HL-60/S4 treated with retinoic acid at 250 ng/mL for 4 days and 3 days (cell line): ENCODE results near the gene SPEN.
"Not testable (repeated sequence)": the region's sequence is repeated elsewhere in the genome, so short reads cannot be mapped to it uniquely, and the experiment has no call there.

Experiments
- in situ Hi-C: fragments of 300-500 bp; cut with MboI; formaldehyde crosslinking; loops from 2 replicates; pipeline ENCODE4 v1.7.0; 2022; ENCODE audit warnings: low sequenced_read_pairs

Gene SPEN

DNA sequence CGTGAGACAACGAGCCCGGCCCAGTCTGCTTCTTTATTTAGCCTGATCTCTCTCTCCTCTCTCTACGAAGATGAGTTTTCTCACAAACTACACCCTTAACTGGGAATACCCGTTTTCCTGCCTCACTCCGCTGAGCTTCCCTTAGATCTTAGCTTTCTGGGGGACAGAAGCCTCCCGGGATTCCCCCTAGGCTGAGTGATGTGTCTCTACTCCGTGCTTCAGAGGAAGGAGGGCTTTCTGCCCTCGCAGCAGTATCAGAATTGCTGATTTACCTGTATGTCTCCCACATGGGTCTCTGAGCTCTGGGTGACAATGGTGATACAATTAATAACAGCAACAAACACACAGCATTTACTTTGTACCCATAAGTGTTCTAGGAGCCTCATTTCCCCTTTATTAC lies 127.3 kb downstream of the SPEN start:
- in situ Hi-C loops: no loop called here

- in situ Hi-C loops: no loop called here
Observed at GRCh38 chr1:15975358-15975804, 127.9 kb downstream of the SPEN start.

DNA sequence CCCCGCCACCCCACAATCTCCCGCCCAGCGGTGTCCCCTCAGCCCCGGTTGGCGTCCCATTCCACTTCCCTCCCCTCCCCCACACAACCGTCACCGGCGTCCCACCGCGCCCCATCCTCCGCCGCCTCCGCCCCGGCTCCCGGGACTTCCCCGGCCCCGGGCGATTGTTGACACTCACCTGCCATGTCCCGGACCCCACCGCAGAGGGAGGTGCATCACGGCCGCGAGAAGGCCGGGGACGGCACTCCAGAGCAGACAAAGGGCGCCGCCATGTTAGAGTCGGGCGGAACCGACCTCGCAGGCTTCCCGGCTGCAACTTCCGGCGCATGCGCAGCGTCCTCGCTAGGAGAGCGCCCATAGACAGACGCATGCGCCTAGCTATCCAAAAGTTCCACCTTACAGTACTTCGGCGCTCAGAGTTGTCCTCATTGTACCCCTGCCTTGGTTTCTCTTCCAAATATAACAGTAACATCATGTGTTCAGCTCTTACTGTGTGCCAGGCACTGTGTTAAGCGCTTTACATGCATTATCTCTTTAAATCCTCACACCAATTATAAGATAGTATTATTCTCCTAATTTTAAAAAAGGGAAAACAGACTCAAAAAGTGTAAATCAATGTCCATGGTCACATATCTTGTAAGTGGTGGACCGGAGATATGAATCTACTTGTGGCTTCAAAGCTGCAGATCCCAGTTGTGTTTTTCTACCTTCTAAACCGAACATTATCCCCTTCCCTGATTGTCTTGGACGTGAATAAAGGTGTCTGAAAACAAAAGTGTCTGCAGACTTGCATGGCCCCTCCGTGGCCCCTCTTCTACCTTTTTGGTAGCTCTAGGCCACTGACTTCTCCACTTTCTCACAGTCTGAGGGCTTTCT lies 128.5 kb downstream of the SPEN start, which contains the start of gene ZBTB17:
TSS of gene ZBTB17 (minus strand) at position 297 of the 876 bp plus-strand sequence. CDS start 27,606 bp downstream, outside the sequence.
- in situ Hi-C loops: no loop called here

- in situ Hi-C loops: not testable (repeated sequence)
Observed at GRCh38 chr1:15977947-15978346, 130.4 kb downstream of the SPEN start.

DNA sequence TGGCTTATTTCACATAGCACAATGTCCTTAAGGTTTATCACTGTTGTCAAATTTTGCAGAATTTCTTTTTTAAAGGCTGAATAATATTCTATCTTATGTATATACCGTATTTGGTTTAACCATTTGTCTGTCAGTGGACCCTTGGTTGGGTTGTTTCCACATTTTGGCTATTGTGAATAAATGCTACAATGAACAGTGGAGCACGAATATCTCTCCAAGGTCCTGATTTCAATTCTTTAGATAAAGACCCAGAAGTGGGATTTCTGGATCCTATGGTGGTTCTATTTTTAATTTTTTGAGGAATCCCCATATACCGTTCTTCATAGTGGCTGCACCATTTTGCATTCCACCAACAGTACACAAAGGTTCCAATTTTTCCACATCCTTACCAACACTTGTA lies 134.2 kb downstream of the SPEN start:
- in situ Hi-C loops: no loop called here

GRCh38 chr1:15983275-15983674 lies 135.8 kb downstream of the SPEN start:
- in situ Hi-C loops: no loop called here

DNA sequence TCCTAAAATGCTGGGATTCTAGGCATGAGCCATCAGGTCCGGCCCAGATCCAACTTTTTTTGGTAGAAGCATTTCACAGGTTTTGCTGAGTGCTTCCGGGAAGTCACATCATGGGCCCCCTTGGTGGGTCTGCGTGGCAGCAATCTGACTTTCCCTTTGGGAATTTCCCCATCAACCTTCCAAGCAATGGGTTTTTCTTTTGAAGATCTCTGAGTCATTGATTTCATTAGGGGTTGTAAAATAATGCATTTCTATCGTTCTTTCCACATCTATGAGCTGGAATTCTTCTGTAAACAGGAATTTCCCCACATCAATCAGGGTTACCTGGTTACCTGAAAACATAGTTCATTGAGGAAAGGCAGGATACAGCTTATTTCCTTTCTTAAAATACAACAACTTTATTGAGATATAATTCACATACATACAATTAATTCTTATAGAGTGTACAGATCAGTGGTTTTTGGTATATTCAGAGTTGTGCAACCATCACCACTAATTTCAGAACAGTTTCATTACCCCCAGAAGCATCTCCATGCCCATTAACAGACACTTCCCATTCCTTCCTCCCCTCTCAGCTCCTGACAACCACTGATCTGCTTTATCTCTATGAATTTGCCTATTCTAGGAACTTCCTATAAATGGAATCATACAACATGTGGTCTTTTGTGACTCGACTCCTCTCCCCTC lies 138.2 kb downstream of the SPEN start:
- in situ Hi-C loops: no loop called here

DNA sequence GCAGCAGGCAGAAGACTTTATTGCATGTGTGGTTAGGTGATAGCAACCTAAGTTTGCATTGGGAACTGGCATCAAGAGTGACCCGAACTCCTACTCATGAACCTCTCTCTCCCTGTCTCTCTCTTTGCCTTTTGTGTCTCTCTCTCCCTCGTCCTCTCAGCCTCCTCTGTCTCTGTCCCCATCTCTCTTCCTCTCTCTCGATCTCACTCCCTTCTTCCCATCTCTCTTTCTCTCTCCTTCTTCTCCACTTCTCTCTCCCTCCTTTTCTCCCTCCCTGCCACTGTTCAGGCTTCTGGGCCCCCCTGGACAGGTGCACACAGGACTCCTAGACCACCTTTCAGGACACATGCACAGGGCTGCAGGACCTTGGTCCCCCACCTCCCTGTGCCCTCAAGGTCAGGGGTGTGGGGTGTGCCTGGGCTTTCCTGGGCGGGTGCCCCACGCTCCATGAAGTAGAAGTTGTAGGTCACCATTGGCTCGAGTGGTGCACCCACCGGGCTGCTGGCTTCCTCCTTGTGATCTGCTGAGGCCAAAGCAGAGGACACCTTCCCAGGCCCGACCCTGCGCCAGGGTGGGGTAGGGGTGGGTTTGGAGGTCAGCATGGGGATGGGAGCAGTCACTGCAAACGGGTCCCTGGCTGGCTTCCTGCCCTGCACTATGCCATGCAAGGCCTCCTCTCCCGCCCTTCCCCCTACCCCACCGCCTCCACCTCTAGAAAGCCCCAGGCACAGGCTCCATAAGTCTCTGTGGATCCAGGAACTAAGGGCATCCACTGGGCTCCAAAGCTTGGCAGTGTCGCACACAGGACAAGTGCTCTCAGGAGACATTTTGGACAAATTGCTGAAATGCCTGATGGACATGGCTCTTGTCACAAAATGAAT lies 141.6 kb downstream of the SPEN start:
- in situ Hi-C loops: no loop called here

- in situ Hi-C loops: no loop called here
Observed at GRCh38 chr1:15989776-15990175, 142.3 kb downstream of the SPEN start.
